Activated gamma-delta T cell treated with anti-CD3 and anti-CD28 coated beads, Interleukin-2, amount 50 U/mL, for 16 hours (primary cell): ENCODE measurements around the gene PDK2.

ENCODE experiments used
- DNase-seq: peaks from one replicate; pipeline ENCODE4 v3.0.0-alpha.2; 2020; ENCODE audit warnings: low read depth

Gene PDK2

DNA sequence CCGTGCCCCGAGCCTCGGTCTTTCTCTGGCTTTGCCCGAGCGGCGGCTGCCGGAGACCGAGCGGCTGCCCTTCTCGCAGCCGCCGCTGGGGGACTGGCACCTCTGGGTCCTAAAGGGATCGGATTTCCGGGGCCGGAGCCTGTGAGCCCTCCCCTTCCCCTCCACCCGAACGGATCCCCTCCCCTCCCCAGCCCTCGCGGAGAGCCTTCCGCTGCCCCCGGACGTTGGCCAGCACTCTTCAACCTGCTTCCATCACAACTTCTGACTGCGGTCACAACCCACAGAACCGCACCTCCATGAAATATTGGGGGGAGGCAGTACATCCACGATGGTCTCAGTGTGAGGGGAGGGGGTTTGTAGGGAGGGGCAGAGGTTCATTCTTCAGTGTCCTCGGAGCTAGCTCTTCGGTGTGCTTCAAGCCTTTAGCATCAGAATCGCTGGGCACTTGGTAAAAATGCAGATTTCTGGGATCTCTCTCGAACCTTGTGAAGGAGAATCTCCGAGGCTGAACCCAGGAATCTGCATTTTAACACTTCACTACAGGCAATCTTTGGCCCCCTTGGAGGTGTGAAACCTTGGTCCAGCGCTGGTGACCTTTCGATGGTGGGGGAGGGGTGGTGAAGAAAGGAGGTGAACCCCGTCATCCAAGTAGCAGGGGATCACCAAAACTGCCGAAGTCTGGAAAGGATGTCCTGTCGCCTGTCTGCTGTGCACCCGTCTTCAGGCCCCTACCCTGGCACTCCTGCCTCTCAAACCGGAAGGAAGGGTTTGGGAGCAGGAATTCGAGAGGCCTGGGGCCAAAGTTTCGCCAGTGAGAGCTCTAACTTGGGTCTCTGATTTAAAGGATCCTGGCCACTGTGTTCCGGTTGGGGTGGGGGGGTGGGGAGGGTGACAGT lies 56.1 kb downstream of the PDK2 start:
- DNase-seq: peak; percentile 78

DNA sequence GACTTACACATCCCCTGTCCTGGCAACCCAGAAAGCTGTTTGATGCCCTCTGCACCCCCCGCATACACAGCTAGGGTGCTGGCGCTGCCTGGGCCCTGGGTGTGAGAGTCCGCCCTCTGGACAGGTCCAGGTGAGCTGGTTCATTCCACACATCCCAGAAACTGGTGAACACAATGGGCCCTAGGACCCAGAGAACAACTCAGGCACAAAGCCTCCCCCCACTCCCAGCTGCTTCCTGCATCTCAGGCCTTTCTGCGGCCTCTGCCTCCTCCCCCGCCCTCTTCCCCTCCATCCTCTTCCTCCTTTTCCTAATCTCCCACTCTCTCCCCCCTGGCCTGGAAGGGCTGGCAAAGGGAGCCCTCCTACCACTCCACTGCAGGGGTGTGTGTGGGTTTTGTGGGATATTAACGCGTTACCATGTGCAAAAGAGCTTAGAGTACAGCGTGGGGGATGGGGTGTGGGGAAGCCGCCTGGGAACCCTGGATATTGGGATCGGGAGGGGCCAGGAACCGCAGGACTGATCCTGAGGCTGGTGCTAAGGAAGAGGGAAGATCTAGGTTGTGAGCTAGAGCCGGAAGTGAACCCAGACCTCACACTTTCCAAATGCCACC lies 56.9 kb downstream of the PDK2 start:
- no peak for DNase-seq

DNA sequence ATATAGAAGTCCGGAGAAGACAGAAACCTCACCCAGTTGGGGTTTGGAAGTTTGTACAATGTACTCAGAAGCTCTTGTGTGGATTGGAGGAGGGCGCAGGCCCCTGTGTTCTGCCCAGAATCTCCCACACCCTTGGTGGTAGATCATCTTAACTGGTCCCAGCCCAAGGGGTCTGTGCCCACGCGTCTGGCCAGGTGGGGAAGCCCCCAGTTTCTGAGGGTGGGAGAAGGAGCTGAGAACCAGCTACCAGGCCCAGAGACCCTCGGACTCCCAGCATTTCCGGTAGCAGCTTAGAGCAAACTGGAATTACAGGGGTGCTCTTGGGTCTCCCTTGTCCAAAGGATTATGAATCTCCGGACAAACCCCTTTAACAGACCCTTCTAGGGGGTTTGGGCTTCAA lies 57.6 kb downstream of the PDK2 start:
- DNase-seq: no peak

DNA sequence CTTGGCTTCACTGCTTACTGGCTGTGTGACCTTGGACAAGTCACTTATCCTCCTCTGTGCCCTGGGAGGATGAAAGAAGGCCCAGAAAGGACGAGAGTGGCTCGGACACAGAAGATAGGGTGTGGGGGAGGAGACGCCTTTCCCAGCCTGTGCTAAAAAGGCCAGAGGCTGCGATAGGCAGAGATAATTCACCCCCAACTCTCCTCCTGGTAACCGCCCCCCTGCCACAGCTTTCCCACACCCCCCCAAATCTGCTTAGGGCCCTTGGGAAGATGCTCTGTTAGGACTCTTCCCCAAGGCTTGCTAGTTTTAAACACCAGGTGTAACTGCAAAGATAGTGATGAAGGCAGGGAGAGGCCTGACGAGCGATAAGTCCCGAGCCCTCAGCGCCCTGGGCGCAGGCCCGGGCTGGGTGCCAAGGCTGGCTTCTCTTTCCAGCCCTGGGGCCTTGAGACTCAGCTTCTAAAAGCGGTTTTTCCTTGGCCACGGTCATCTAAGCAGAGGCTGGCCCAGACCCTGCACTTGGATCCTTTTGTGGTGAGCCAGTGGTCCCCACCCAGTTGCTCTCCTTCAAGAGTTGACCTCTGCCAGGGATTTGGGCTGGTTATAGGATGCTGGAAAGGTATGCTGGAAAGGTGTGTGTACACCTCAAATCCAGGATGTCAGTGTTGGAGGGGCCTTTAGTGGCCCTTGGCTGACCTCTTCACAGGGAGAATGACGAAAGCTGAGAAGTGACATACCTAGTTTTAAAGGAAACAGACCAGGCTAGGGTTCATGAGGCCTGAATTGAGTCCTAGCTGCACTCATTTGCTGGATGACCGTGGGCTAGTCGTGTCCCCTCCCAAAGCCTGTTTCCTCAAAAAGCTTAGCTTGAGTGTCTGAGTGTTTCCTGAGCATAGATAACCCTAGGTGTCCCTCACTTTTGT lies 58.8 kb downstream of the PDK2 start:
- no peak for DNase-seq

DNA sequence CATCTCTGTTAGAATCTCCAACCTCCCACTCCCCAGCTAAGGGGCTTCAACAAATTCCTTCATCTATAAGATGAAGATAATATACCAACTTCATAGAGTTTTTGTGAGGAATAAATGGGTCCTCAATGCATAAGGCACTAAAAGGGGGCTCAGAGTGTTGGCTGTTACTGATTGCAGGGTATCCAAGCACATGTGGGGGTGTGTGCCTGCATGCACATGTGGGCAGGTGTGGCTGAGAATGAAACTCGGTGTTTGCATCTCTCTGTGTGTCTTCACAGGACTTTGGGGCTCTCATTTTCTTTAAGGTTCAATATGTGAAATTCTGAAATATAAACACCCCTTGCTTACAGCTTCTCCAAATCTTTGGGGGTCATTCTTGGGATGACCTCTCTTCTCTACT lies 59.5 kb downstream of the PDK2 start:
- DNase-seq: no peak

DNA sequence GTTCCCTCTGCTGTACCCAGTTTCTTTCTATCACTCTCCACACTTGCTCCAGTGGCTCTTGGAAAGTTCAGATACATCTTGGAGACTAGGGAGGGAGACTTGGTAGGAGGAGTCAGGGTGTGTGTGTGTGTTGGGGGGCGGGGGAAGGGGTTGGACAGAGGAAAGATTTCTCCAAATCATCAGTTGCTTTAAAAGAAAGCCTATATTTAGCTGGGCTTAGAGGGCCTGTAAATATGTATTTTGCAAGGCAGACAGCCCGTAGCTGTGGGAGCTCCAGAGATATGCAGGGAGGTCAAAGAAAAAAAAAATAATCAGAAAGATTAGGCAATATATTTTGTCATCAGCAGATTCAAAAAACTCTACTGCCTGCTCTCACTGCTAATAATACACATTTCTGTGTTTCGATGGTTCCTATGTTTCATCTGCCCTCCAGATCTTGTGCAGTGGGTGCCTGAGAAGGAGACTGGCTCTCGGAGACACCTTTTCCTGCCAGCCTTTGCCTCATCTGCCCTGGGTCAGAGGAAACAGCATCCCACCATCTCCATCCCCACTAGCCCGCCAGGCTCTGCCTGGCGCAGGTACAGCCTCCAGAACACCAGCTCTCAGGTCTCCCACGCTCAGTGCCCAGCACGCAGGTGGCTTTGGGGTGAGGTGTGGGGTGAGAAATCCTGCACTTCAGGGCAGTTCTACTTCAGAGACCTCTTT lies 60.1 kb downstream of the PDK2 start:
- no peak for DNase-seq

DNA sequence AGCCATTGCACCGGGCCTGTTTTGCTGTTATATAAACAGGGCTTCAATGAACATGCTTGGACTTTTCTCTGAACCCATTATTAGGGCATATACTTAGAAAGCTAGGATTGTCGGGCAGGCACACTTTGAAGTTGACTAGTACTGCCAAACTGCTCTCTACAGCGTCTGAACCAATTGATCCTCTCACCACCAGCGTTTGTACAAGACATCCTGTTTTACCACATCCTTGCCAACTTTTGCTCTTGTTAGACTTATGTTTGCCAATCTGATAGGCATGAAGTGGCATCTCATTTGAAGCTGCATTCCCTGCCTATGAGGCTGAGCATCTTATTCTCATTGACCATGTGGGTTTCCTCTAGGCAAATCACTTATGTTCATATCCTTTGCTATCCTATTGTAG lies 62.7 kb downstream of the PDK2 start:
- no peak for DNase-seq

DNA sequence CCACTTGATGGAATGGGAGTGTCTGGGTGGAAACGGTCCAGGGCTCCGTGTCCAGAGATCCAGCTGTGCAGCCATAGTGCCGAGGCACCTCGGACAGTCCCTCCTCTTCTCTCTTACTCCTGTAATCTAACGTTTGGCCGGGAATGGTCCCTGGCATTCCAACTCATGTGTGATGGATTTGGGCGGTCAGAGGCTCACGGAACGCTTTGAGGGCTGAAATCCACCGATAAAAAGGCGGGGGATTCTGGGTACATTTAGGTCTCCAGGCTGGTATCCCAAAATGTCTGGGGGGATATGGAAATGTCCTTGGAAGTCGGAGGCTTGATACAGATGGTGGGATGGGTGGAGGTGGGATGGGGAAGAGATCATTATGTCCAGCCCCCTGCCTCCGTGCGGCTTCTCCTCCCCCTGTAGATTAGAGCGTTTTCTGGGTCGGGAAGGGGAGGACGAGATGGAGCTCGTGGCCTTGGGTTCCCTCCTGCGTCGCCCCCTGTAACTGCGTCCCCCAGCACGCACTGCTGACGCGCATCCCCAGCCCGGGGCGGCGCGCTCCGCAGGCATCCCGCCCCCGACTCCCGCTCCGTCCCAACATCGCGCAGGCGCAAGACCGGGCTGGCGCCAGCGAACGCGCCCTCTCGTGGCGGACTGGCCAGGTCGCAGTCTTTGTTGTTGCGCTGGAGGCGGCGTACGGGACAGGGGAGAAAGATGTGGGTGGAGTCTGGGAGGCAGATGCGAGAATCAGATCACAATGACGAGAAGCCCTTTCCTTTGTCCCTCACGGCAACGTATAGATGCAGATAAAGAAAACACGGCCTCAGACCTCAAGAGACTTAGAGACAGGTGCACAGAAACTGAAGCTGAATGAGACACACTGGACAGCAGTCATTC lies 66.1 kb downstream of the PDK2 start:
- DNase-seq: peak; percentile 93
